CD4-positive, alpha-beta T cell treated with Interleukin-21 for 1 hour (primary cell): ENCODE measurements around the gene CHST11.

Experiments
- DNase-seq: peaks from one replicate; pipeline ENCODE4 v3.0.0-alpha.2; 2020

CHST11 gene

DNA sequence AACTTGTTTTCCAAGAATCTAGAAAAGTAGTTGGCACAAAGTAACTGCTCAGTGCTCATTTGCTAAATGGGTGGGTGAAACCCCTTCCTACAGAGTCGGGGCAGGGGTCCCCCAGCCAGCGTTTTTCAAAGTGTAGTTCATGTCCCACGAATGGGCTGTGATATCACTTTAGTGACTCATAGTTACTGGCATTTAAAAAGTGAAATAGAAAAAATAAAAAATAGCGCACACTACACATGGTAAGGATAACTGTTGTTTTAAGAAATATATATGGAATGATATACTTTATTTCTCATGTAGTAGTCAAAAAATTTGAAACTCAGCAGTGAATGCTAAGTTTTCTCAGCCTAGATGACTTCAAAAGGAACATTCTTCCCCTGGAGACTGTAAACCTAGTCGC lies 250.4 kb downstream of the CHST11 start:
- no peak for DNase-seq

DNA sequence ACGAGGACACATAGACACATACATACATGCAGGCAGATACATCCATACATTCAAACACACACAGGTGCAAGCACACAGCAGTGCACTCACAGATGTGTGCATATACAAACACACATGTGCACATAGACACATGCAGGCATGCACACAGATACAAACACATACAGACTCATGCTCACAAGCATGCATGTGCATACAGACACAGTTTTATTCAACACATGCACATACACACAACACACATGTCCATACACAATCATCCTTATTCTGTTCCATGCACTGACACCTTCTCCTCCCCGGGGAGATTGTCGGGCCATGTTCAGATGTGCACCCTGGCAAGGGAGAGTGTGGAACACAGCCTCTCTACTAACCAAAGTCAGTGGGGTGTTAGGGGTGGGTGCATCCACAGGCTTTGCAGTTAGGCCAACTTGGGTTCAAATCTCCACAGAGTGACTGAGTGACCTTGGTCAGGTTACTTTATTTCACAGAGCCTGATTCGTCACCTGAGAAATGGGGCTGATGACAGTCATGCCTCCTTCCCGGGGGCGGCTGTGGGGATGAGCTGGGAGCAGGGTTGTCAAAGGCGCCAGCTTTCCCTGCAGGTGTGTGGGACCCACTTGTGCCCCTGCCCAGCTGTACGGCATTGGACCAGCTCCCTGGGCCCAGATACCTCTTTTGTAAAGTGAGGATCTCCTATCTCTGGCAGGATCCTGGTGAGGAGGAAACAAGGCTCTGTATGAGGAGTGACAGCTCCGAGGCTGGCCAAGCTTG lies 251.2 kb downstream of the CHST11 start:
- DNase-seq: no peak

DNA sequence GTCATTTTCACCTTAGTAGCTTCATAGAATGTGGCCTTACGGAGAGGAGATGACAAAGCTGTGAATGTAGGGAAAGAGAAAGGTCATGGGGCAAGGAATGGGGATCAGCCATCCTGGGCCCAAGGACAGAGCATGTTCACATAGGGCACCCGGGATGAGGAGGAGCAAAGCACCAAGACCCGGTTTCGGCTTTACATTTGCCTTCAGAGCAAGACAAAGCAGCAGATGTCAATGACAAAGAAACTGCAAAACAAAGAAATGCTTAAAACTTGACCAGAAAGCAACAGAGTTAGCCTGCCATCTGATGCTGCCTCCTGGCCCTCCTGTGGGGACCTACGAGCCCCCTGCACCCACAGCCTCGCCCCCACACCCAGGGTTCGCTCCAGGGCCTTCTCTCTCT lies 252.1 kb downstream of the CHST11 start:
- no peak for DNase-seq

GRCh38 chr12:104709692-104710435 lies 253.1 kb downstream of the CHST11 start:
- no peak for DNase-seq

GRCh38 chr12:104710940-104711689 lies 254.4 kb downstream of the CHST11 start:
- no peak for DNase-seq

DNA sequence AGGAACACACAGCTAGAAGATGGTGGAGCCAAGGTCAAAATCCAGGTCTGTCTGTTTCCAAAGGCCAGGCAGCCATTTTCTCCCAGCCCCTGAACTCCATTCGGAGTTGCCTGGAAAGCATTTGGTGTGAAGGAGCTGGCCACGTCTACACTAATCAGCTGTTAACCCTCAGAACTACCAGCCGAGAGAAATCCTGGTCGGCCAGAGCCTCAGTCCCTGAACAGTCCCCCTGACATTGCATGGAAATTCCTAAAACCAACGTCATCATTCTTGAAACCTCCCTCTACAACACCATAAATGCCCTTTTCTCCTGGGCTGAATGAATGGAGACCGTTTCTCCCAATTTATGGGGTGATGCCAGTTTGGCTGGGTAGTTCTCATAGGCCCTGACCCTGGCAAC lies 255.7 kb downstream of the CHST11 start:
- DNase-seq: no peak

DNA sequence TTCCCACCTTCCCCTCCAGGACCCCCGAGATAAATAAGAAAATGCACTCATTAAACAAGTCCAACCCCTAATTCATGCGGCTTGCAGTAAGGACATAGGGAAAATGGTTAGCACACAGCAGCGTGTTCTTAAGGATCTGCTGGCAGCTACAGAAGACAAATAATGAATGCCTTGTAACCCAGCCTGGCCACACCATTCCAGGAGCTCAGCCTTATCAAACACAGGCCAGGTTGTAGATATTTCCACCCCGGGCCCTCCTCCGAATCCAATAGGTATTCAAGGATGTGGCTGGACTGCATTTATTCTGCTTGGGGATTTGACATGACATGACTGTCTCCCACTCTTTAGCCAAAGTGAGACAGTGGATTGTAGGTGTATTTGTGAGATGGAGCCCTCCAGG lies 256.2 kb downstream of the CHST11 start:
- no peak for DNase-seq

- no peak for DNase-seq
Observed at GRCh38 chr12:104713444-104713843, 256.7 kb downstream of the CHST11 start.

DNA sequence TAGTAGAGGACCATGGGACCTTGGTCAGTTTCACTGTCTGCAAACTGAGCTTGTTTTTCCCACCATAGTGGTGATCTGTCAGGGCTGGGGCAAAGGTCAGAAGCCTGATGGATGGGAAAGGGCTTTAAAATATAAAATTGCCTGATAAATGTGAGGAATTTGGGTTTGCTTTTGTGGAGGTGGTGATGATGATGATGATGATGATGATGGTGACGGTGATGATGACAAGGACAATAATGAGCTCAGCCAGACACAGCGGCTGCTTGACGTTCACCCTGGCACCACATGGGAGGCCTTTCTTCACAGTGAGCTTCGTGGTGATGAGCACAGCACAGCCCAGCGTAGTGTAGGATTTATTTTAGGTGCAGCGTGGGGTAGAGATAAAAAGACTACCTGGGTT lies 257.6 kb downstream of the CHST11 start:
- DNase-seq: no peak

DNA sequence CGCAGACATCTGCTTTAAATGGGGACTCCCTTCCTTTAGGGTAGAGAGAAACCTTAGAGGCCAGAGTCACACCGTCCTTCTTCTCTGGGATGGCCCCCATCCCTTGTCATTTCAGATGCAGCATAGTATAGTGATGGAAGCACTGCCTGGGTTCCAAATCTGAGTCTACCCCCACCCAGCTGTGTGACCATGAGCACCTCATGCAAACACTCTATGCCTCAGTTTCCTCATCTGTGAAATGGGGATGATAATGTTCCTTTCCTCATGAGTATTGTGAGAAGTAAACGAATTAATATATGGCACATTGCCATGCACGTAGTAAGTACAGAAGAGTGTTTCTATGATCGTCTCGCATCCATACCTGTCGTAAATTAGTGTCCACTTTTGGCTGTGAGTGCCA lies 259.4 kb downstream of the CHST11 start:
- no peak for DNase-seq

GRCh38 chr12:104718304-104718929 lies 261.7 kb downstream of the CHST11 start:
- DNase-seq: no peak

GRCh38 chr12:104719700-104720338 lies 263.1 kb downstream of the CHST11 start:
- DNase-seq: no peak

DNA sequence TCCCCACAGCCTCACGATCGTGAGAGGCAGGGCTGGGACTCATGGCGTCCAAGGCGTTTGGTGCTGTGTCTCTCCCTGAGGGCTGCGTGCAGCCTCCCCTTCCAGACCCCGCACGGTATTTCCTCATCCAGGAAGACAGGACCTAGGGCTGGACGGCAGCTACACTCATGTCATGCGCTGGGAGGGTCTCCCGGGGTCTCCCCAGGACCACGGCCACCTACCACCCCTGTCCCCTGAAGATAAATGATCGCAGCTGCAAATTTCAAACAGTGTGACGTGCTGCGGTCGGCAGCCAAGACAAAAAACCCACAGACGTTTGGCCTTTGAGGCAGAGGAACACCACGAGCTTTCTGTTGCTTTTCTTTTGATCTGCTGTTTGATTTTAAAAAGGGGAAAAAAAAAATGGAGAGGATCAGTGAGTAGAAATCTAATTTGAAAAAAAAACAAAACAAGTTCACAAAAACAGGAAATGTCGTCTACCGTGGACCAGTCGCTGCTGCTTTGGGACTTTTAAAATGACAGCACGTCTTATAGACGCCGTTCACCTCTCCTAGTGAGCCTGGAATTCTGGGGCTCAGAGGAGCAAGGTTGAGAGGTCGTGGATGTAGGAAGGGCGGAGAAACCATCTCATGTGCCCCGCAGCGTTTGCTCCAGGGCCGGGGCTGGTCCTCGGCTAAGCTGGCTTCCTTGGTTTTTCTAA lies 263.7 kb downstream of the CHST11 start:
- peak; percentile 80 for DNase-seq

- no peak for DNase-seq
Observed at GRCh38 chr12:104721039-104721405, 264.3 kb downstream of the CHST11 start.

DNA sequence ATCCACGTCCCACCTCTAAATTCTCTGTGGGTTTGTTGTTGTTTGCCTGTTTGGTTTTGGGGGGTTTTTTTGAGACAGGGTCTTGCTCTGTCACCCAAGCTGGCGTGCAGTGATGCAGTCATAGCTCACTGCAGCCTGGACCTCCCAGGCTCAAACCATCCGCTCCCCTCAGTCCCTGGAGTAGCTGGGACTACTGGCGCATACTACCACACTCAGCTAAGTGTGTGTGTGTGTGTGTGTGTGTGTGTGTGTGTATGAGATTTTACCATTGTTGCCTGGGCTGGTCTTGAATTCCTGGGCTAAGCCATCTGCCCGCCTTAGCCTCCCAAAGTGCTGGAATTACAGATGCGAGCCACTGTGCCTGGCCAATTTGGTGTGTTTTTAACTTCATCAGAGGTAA lies 265.2 kb downstream of the CHST11 start:
- DNase-seq: no peak

GRCh38 chr12:104722601-104723534 lies 266.1 kb downstream of the CHST11 start:
- no peak for DNase-seq

DNA sequence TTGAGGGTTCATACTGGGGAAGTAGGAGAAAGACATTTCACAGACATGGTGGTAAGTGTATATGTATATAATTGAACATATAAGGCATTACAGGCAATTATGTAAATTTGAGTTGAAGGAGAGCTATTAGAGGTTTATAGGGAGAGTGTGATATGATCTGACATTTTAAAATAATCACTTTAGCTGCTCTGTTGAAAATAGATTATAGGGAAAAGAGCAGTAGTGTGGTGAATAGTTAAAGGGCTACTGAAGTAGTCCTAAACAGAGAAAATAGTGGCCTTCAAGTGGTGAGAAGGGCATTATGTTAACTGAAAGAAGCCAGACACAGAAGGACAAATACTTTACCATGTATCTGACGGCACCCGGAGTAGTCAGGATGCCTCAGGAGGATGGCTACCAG lies 267.1 kb downstream of the CHST11 start:
- no peak for DNase-seq

DNA sequence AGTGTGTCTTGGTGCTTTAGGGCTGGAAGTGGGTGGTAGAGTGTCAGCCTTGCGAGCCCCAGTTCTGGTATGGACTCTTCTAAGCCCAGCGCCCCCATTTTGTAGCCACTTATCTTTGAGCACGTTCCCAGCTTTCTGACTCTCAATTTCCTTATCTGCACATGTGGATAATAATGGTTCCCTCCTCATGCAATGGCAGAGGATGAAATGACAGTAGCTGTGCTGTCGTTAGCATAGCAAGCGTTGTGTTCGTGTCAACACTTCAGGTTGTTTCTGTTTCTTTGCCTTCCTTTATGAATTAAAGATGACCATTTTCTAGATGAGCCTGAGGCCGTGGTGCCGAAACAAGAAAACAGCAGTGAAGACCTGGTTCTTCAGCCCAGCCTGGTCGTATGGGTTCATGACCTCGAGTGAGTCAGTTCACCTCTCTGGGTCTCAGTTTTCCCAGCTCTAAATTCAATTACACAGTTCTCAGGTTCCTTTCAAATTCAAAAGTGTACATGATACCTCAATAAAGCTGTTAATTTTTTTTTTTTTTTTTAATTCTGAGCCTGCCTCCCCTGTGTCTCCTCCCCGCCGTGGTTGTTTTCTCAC lies 268.3 kb downstream of the CHST11 start:
- no peak for DNase-seq

DNA sequence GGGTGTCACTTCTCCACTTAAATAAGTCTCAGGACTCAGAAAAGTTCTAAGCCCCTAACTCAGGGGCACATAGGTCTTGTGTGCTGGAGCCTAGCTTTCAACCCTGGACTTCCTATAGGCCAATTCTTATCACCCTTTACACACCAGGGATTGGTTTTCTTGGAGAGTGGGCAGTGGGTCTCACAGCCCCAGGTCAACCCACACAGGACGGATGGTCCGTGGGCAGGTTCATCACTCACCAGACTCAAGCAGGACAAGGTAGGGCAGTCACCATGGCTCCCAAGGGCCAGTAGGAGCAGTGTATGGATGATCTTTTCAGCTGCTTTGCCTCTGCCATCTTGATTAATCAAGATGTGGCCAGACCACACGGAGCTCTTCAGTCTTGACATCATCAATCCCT lies 268.9 kb downstream of the CHST11 start:
- DNase-seq: no peak

DNA sequence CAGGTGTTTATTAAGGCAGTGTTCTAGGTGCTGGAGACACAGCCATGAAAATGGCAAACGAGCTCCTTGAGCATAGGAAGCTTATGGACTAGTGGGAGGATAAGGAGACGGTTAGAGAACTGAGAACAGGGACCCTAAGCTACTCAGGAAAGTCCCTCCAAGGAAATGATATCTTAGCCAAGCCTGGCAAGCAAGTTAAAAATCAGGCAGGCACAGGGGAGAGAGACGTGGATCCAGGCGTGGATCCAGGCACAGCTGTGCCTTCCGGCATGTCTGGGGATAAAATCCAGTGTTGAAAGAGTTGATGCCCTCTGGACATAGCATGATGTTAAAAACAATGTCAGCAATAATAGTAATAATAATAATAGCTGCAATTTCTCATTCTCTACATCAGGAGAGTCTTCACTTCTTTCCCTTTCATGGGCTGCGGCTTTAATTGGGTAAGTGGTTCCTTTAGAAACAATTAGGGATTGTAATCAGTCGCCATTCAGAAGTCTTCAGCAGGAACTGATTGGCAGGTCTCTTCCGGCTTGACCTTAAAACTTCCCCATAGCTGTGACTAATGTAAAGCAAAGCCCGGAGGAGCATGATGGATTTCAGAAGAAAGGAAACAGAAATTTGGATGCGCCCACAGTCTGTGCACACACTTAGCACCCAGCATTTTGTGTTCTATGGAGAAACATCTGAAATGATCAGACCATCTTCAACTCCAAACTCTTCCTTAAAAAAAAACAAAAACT lies 271.1 kb downstream of the CHST11 start:
- DNase-seq: no peak
